MCF 10A (cell line): ENCODE measurements around the gene UHRF1. TPM values are rescaled to one million over a fixed set of nuclear protein-coding genes. Genes with fewer than 3 reads are reported as not detected.
A peak's percentile ranks its signal among the peaks of the same experiment; 100 is the strongest.
"Not testable (repeated sequence)": the region's sequence is repeated elsewhere in the genome, so short reads cannot be mapped to it uniquely, and the experiment has no call there.

Experiments used
- BruUV-seq: library from RNA; stranded (reverse); fragments of 400-500 nt; replicated peaks from 2 replicates; lab custom pipeline; 2021; lab: Mats Ljungman, UMichigan
- CTCF ChIA-PET: fragments of 300-600 bp; sonication (Branson Sonifier 250); formaldehyde crosslinking; extraction: SDS; loops from one replicate; lab custom pipeline; 2021; ENCODE audit warnings: antibody characterized with exemption, inconsistent platforms; lab: Yijun Ruan, JAX
- POLR2A ChIA-PET: fragments of 300-600, 350-650 bp; sonication (Branson Sonifier 250); formaldehyde crosslinking; extraction: SDS; loops from one replicate; lab custom pipeline; 2020; ENCODE audit warnings: antibody characterized with exemption, inconsistent platforms; lab: Yijun Ruan, JAX
- DNase-seq: peaks from one replicate; pipeline ENCODE4 v3.0.0-alpha.2; 2018; ENCODE audit not compliant: unreplicated experiment
- H3K27ac Mint-ChIP-seq: one replicate; pipeline ENCODE4 v1.8.0; 2022; ENCODE audit warnings: mild to moderate bottlenecking, low read depth, mixed read lengths; ENCODE audit not compliant: unreplicated experiment
- H3K27me3 Mint-ChIP-seq: one replicate; pipeline ENCODE4 v1.8.0; 2022; ENCODE audit warnings: mixed read lengths; ENCODE audit not compliant: insufficient read depth, unreplicated experiment
- H3K36me3 Mint-ChIP-seq: one replicate; pipeline ENCODE4 v1.8.0; 2022; ENCODE audit warnings: mild to moderate bottlenecking, moderate library complexity, mixed read lengths; ENCODE audit not compliant: insufficient read depth, unreplicated experiment
- H3K4me1 Mint-ChIP-seq: one replicate; pipeline ENCODE4 v1.8.0; 2022; ENCODE audit warnings: mixed read lengths; ENCODE audit not compliant: insufficient read depth, unreplicated experiment
- H3K4me3 Mint-ChIP-seq: one replicate; pipeline ENCODE4 v1.8.0; 2022; ENCODE audit warnings: mild to moderate bottlenecking, moderate library complexity, mixed read lengths; ENCODE audit not compliant: unreplicated experiment
- H3K9me3 Mint-ChIP-seq: one replicate; pipeline ENCODE4 v1.8.0; 2022; ENCODE audit warnings: mixed read lengths; ENCODE audit not compliant: unreplicated experiment
- CTCF ChIP-seq: fragments of 200-600 bp; IDR thresholded peaks from one replicate; pipeline ENCODE4 v1.8.0; 2022; ENCODE audit warnings: antibody characterized with exemption, mild to moderate bottlenecking; ENCODE audit not compliant: unreplicated experiment
- intact Hi-C: fragments of 100-400 bp; cut with micrococcal nuclease; formaldehyde crosslinking; loops from 2 replicates; pipeline ENCODE4 v1.14.1; 2022
- total RNA-seq: library from RNA; stranded (reverse); gene quantifications from 2 replicates; pipeline ENCODE4 v1.2.3, GENCODE V29; 2022

Gene UHRF1
- total RNA-seq, 1 experiment from 2014 or later: 16.0 TPM

GRCh38 chr19:4877753-4878490 lies 31.4 kb upstream of the UHRF1 start:
- no TSS peak for BruUV-seq
- ChIA-PET POLR2A (interaction anchor here (0.5 to 0.7 kb wide), 3 partner anchors 9 to 383 kb away, joined by 3 to 4 read pairs (median 3); no protein-coding TSS in a partner anchor), CTCF (interaction anchor here (0.7 to 1.2 kb wide), 2 partner anchors 34 kb away, joined by 3 to 5 read pairs; no protein-coding TSS in a partner anchor)
- H3K36me3 Mint-ChIP-seq: no peaks in the 10 kb centered on the region
- intact Hi-C loops: no loop called here
- H3K4me1 Mint-ChIP-seq: no peaks in the 10 kb centered on the region
- peak overlapping the region; percentile 63 for H3K27ac Mint-ChIP-seq
- H3K4me3 Mint-ChIP-seq: no peak overlapping the region
- TF ChIP-seq CTCF: no peak
- H3K27me3 Mint-ChIP-seq: no peaks in the 10 kb centered on the region
- DNase-seq: peak; percentile 22
- H3K9me3 Mint-ChIP-seq: no peaks in the 10 kb centered on the region

GRCh38 chr19:4878491-4878968 lies 30.8 kb upstream of the UHRF1 start:
- peak overlapping the region; percentile 63 for H3K27ac Mint-ChIP-seq
- no peaks in the 10 kb centered on the region for H3K9me3 Mint-ChIP-seq

GRCh38 chr19:4879041-4879440 lies 30.3 kb upstream of the UHRF1 start:
- Mint-ChIP-seq H3K9me3 (no peaks in the 10 kb centered on the region), H3K4me1 (no peaks in the 10 kb centered on the region), H3K36me3 (no peaks in the 10 kb centered on the region), H3K4me3 (no peak overlapping the region), H3K27ac (no peak overlapping the region), H3K27me3 (no peaks in the 10 kb centered on the region)
- DNase-seq: no peak
- TF ChIP-seq CTCF: no peak
- ChIA-PET POLR2A (interaction anchor here (1.4 kb wide), 1 partner anchor 12 kb away, joined by 4 read pairs; the partner anchor contains the start of gene PLIN3), CTCF (interaction anchor here (1.1 to 1.2 kb wide), 2 partner anchors 33 to 152 kb away, joined by 3 to 5 read pairs; no protein-coding TSS in a partner anchor)
- no TSS peak for BruUV-seq
- intact Hi-C loops: no loop called here

More at GRCh38 chr19:4878491-4878968, 30.8 kb upstream of the UHRF1 start:
- H3K4me1 Mint-ChIP-seq: no peaks in the 10 kb centered on the region
- H3K27me3 Mint-ChIP-seq: no peaks in the 10 kb centered on the region
- no peaks in the 10 kb centered on the region for H3K36me3 Mint-ChIP-seq
- CTCF ChIA-PET: interaction anchor here (0.7 to 1.2 kb wide), 3 partner anchors 33 to 153 kb away, joined by 3 to 5 read pairs (median 3); no protein-coding TSS in a partner anchor
- POLR2A ChIA-PET: interaction anchor here (0.7 to 1.4 kb wide), 2 partner anchors 11 to 383 kb away, joined by 3 to 4 read pairs; partner anchors contain the start of gene PLIN3
- BruUV-seq: no TSS peak
- TF ChIP-seq CTCF: no peak
- no peak for DNase-seq
- no peak overlapping the region for H3K4me3 Mint-ChIP-seq
- intact Hi-C loops: no loop called here

GRCh38 chr19:4882874-4883273 lies 26.4 kb upstream of the UHRF1 start:
- H3K4me1 Mint-ChIP-seq, H3K4me3 Mint-ChIP-seq, DNase-seq, CTCF ChIA-PET, H3K36me3 Mint-ChIP-seq, BruUV-seq, H3K9me3 Mint-ChIP-seq, intact Hi-C loops, H3K27me3 Mint-ChIP-seq, POLR2A ChIA-PET, H3K27ac Mint-ChIP-seq: not testable (repeated sequence)

- H3K27me3 Mint-ChIP-seq, H3K4me1 Mint-ChIP-seq, intact Hi-C loops, H3K36me3 Mint-ChIP-seq, H3K9me3 Mint-ChIP-seq, DNase-seq, H3K4me3 Mint-ChIP-seq, H3K27ac Mint-ChIP-seq, POLR2A ChIA-PET, CTCF ChIA-PET, BruUV-seq: not testable (repeated sequence)
Measured at GRCh38 chr19:4884993-4885392, 24.3 kb upstream of the UHRF1 start.

GRCh38 chr19:4887803-4888202 lies 21.5 kb upstream of the UHRF1 start:
- intact Hi-C loops: loop anchor here (2.0 kb wide), 1 partner anchor 15 kb away; no protein-coding TSS in a partner anchor
- H3K4me3 Mint-ChIP-seq, H3K36me3 Mint-ChIP-seq, CTCF ChIA-PET, H3K4me1 Mint-ChIP-seq, POLR2A ChIA-PET, DNase-seq, BruUV-seq, H3K9me3 Mint-ChIP-seq, H3K27me3 Mint-ChIP-seq, H3K27ac Mint-ChIP-seq: not testable (repeated sequence)
